ENCODE measurements around the gene RPL38. TPM values are rescaled to one million over a fixed set of nuclear protein-coding genes. Genes with fewer than 3 reads are reported as not detected.
A peak's percentile ranks its signal among the peaks of the same experiment; 100 is the strongest.

The RPL38 gene
- total and polyA plus RNA-seq, 4 experiments from 2014 or later, result 1,662 to 2,198 (median 2,063) TPM

- H3K27me3 Mint-ChIP-seq, result peaks cover 15 to 25% of the 10 kb centered on the region in 2 donors
- intact Hi-C loops (cut with micrococcal nuclease), result no loop called here
- no peaks in the 10 kb centered on the region for H3K36me3 Mint-ChIP-seq
- no peak overlapping the region for H3K4me3 ChIP-seq (ENCODE audit: low read length in 2 of 2)
- POLR2A ChIA-PET (ENCODE audit: partially characterized antibody), result no interaction called here
- peaks cover 0 to 4% (median 0%) of the 10 kb centered on the region in 8 donors for H3K9me3 Mint-ChIP-seq
- H3K27ac ChIP-seq (ENCODE audit: low read depth, low read length), result no peak overlapping the region
- H3K4me1 ChIP-seq (ENCODE audit: insufficient read depth, low read length), result no peaks in the 10 kb centered on the region
- no peak overlapping the region for H3K27ac Mint-ChIP-seq
- peaks cover 0 to 6% (median 0%) of the 10 kb centered on the region in 4 donors for H3K4me1 Mint-ChIP-seq
- no peaks in the 10 kb centered on the region for H3K9me3 ChIP-seq (ENCODE audit: control insufficient read depth in 1 of 2, low read length in 2 of 2)
- peaks cover 5% of the 10 kb centered on the region for H3K27me3 ChIP-seq (ENCODE audit: insufficient read depth, low read length)
- CTCF ChIA-PET (ENCODE audit: partially characterized antibody), result interaction anchor here (1.0 kb wide), 1 partner anchor 8 kb away, joined by 3 read pairs; no protein-coding TSS in a partner anchor
- H3K36me3 ChIP-seq (ENCODE audit: insufficient read depth, low read length), result no peaks in the 10 kb centered on the region
- DNase-seq, result no peak
- no peak overlapping the region for H3K4me3 Mint-ChIP-seq
Measured at GRCh38 chr17:74192950-74193781, 10.3 kb upstream of the RPL38 start.

GRCh38 chr17:74194682-74195081, 8.8 kb upstream of the RPL38 start:
- Mint-ChIP-seq H3K4me1 (peaks cover 2 to 7% (median 5%) of the 10 kb centered on the region in 4 donors), H3K27ac (peak overlapping the region in 1 of 7 donors; percentile 75), H3K36me3 (no peaks in the 10 kb centered on the region), H3K9me3 (peaks cover 0 to 6% (median 0%) of the 10 kb centered on the region in 8 donors), H3K4me3 (no peak overlapping the region), H3K27me3 (peaks cover 19 to 27% of the 10 kb centered on the region in 2 donors)
- Histone ChIP-seq H3K36me3 (ENCODE audit: insufficient read depth, low read length) (no peaks in the 10 kb centered on the region), H3K27ac (ENCODE audit: low read depth, low read length) (no peak overlapping the region), H3K9me3 (ENCODE audit: control insufficient read depth in 1 of 2, low read length in 2 of 2) (no peaks in the 10 kb centered on the region), H3K4me3 (ENCODE audit: low read length in 2 of 2) (no peak overlapping the region), H3K4me1 (ENCODE audit: insufficient read depth, low read length) (peaks cover 4% of the 10 kb centered on the region), H3K27me3 (ENCODE audit: insufficient read depth, low read length) (peaks cover 5% of the 10 kb centered on the region)
- ChIA-PET POLR2A (ENCODE audit: partially characterized antibody) (no interaction called here), CTCF (ENCODE audit: partially characterized antibody) (no interaction called here)
- intact Hi-C loops (cut with micrococcal nuclease), result no loop called here
- no peak for DNase-seq

- ChIA-PET CTCF (ENCODE audit: partially characterized antibody) (no interaction called here), POLR2A (ENCODE audit: partially characterized antibody) (no interaction called here)
- intact Hi-C loops (cut with micrococcal nuclease), result no loop called here
- H3K27me3 Mint-ChIP-seq, result peaks cover 24 to 31% of the 10 kb centered on the region in 2 donors
- no peak overlapping the region for H3K4me3 Mint-ChIP-seq
- no peaks in the 10 kb centered on the region for H3K36me3 Mint-ChIP-seq
- Histone ChIP-seq H3K27ac (ENCODE audit: low read depth, low read length) (no peak overlapping the region), H3K27me3 (ENCODE audit: insufficient read depth, low read length) (peaks cover 7% of the 10 kb centered on the region), H3K4me1 (ENCODE audit: insufficient read depth, low read length) (peaks cover 6% of the 10 kb centered on the region), H3K36me3 (ENCODE audit: insufficient read depth, low read length) (no peaks in the 10 kb centered on the region), H3K4me3 (ENCODE audit: low read length in 2 of 2) (no peak overlapping the region), H3K9me3 (ENCODE audit: control insufficient read depth in 1 of 2, low read length in 2 of 2) (no peaks in the 10 kb centered on the region)
- peaks cover 0 to 6% (median 0%) of the 10 kb centered on the region in 8 donors for H3K9me3 Mint-ChIP-seq
- DNase-seq, result no peak
- no peak overlapping the region for H3K27ac Mint-ChIP-seq
- H3K4me1 Mint-ChIP-seq, result peaks cover 3 to 11% (median 6%) of the 10 kb centered on the region in 4 donors
Measured at GRCh38 chr17:74196541-74197317, 6.7 kb upstream of the RPL38 start.

- no peak overlapping the region for H3K4me3 ChIP-seq (ENCODE audit: low read length in 2 of 2)
- H3K27ac ChIP-seq (ENCODE audit: low read depth, low read length), result no peak overlapping the region
- peaks cover 6% of the 10 kb centered on the region for H3K4me1 ChIP-seq (ENCODE audit: insufficient read depth, low read length)
- no peak overlapping the region for H3K4me3 Mint-ChIP-seq
- POLR2A ChIA-PET (ENCODE audit: partially characterized antibody), result no interaction called here
- DNase-seq, result no peak
- H3K9me3 Mint-ChIP-seq, result peaks cover 0 to 2% (median 0%) of the 10 kb centered on the region in 8 donors
- no peak overlapping the region for H3K27ac Mint-ChIP-seq
- no peaks in the 10 kb centered on the region for H3K36me3 Mint-ChIP-seq
- peaks cover 3 to 11% (median 6%) of the 10 kb centered on the region in 4 donors for H3K4me1 Mint-ChIP-seq
- intact Hi-C loops (cut with micrococcal nuclease), result no loop called here
- CTCF ChIA-PET (ENCODE audit: partially characterized antibody), result no interaction called here
- H3K36me3 ChIP-seq (ENCODE audit: insufficient read depth, low read length), result no peaks in the 10 kb centered on the region
- peaks cover 24 to 33% of the 10 kb centered on the region in 2 donors for H3K27me3 Mint-ChIP-seq
- H3K27me3 ChIP-seq (ENCODE audit: insufficient read depth, low read length), result peaks cover 13% of the 10 kb centered on the region
- no peaks in the 10 kb centered on the region for H3K9me3 ChIP-seq (ENCODE audit: control insufficient read depth in 1 of 2, low read length in 2 of 2)
Measured at GRCh38 chr17:74197801-74198200, 5.7 kb upstream of the RPL38 start.

- Mint-ChIP-seq H3K36me3 (peaks cover 4 to 7% of the 10 kb centered on the region in 2 donors), H3K27ac (peak overlapping the region in 1 of 7 donors; percentile 38), H3K9me3 (peaks cover 0 to 2% (median 0%) of the 10 kb centered on the region in 8 donors), H3K4me3 (peak overlapping the region in 1 of 8 donors; percentile 64), H3K4me1 (peaks cover 10 to 20% (median 14%) of the 10 kb centered on the region in 4 donors), H3K27me3 (peaks cover 26 to 36% of the 10 kb centered on the region in 2 donors)
- H3K4me3 ChIP-seq (ENCODE audit: low read length in 2 of 2), result no peak overlapping the region
- intact Hi-C loops (cut with micrococcal nuclease), result no loop called here
- H3K36me3 ChIP-seq (ENCODE audit: insufficient read depth, low read length), result no peaks in the 10 kb centered on the region
- CTCF ChIA-PET (ENCODE audit: partially characterized antibody), result interaction anchor here (1.6 kb wide), 1 partner anchor 20 kb away, joined by 4 read pairs; no protein-coding TSS in a partner anchor
- H3K27me3 ChIP-seq (ENCODE audit: insufficient read depth, low read length), result peaks cover 13% of the 10 kb centered on the region
- H3K9me3 ChIP-seq (ENCODE audit: control insufficient read depth in 1 of 2, low read length in 2 of 2), result no peaks in the 10 kb centered on the region
- POLR2A ChIA-PET (ENCODE audit: partially characterized antibody), result no interaction called here
- H3K4me1 ChIP-seq (ENCODE audit: insufficient read depth, low read length), result peaks cover 12% of the 10 kb centered on the region
- no peak overlapping the region for H3K27ac ChIP-seq (ENCODE audit: low read depth, low read length)
- no peak for DNase-seq
Measured at GRCh38 chr17:74198694-74199093, 4.8 kb upstream of the RPL38 start.

GRCh38 chr17:74199306-74200092, 4.0 kb upstream of the RPL38 start:
- H3K27me3 Mint-ChIP-seq, result peaks cover 24 to 34% of the 10 kb centered on the region in 2 donors
- peak overlapping the region in 2 of 8 donors; percentile 11 to 55 for H3K4me3 Mint-ChIP-seq
- H3K4me1 Mint-ChIP-seq, result peaks cover 10 to 21% (median 14%) of the 10 kb centered on the region in 4 donors
- peak overlapping the region in 2 of 7 donors; percentile 48 to 69 for H3K27ac Mint-ChIP-seq
- DNase-seq, result peak; percentile 52 to 61 (median 55)
- Histone ChIP-seq H3K27ac (ENCODE audit: low read depth, low read length) (no peak overlapping the region), H3K27me3 (ENCODE audit: insufficient read depth, low read length) (peaks cover 13% of the 10 kb centered on the region), H3K4me1 (ENCODE audit: insufficient read depth, low read length) (peaks cover 17% of the 10 kb centered on the region), H3K36me3 (ENCODE audit: insufficient read depth, low read length) (no peaks in the 10 kb centered on the region), H3K4me3 (ENCODE audit: low read length in 2 of 2) (no peak overlapping the region), H3K9me3 (ENCODE audit: control insufficient read depth in 1 of 2, low read length in 2 of 2) (no peaks in the 10 kb centered on the region)
- ChIA-PET CTCF (ENCODE audit: partially characterized antibody) (interaction anchor here (0.7 to 2.3 kb wide), 16 partner anchors 8 to 769 kb away, joined by 3 to 18 read pairs (median 4); partner anchors contain the start of gene DNAI2), POLR2A (ENCODE audit: partially characterized antibody) (interaction anchor here (0.9 to 1.0 kb wide), 2 partner anchors 12 to 180 kb away, joined by 3 to 5 read pairs; no protein-coding TSS in a partner anchor)
- intact Hi-C loops (cut with micrococcal nuclease), result no loop called here
- H3K9me3 Mint-ChIP-seq, result peaks cover 0 to 2% (median 0%) of the 10 kb centered on the region in 8 donors
- H3K36me3 Mint-ChIP-seq, result peaks cover 4 to 13% of the 10 kb centered on the region in 2 donors

Measured in CD4-positive, alpha-beta memory T cell (primary cell).